Stimulated activated naive CD8-positive, alpha-beta T cell treated with anti-CD3 and anti-CD28 coated beads, Interleukin-15, Interleukin-2, amounts not matched to agents 100 U/mL and 50 U/mL, for 24 hours (primary cell): ENCODE results near the gene DIDO1.

Experiments used
- ATAC-seq: fragments of 150-1000 bp; cut with Tn5 transposase; one replicate; pipeline ENCODE4 v1.10.0; 2021
- DNase-seq: peaks from one replicate; pipeline ENCODE4 v3.0.0; 2021

The DIDO1 gene

GRCh38 chr20:62832212-62832922, 93.9 kb downstream of the DIDO1 start:
- DNase-seq = peak; percentile 36

GRCh38 chr20:62831854-62832211, 94.5 kb downstream of the DIDO1 start:
- ATAC-seq = no peak
- DNase-seq = no peak

More at GRCh38 chr20:62832212-62832922, 93.9 kb downstream of the DIDO1 start:
- ATAC-seq = peak; percentile 44

- ATAC-seq (no peak), DNase-seq (no peak)
Observed at GRCh38 chr20:62831361-62831788, 94.9 kb downstream of the DIDO1 start.

- DNase-seq = no peak
- ATAC-seq = no peak
Observed at GRCh38 chr20:62830821-62831220, 95.5 kb downstream of the DIDO1 start.

GRCh38 chr20:62830251-62830650, 96.1 kb downstream of the DIDO1 start:
- DNase-seq (no peak), ATAC-seq (no peak)

GRCh38 chr20:62829231-62830230, 96.8 kb downstream of the DIDO1 start:
- ATAC-seq (no peak), DNase-seq (no peak)

GRCh38 chr20:62828511-62829230, 97.6 kb downstream of the DIDO1 start:
- no peak for DNase-seq
- ATAC-seq = no peak

- DNase-seq (no peak), ATAC-seq (no peak)
Observed at GRCh38 chr20:62828051-62828450, 98.3 kb downstream of the DIDO1 start.
